Activated T-helper 1 cell treated with Interleukin-2 at 50 U/mL for 16 hours (primary cell): Measurements from ENCODE around the gene TYROBP.
A peak's percentile ranks its signal among the peaks of the same experiment; 100 is the strongest.
"Not testable (repeated sequence)": the region's sequence is repeated elsewhere in the genome, so short reads cannot be mapped to it uniquely, and the experiment has no call there.

ENCODE experiments used
- DNase-seq: peaks from one replicate; pipeline ENCODE4 v3.0.0-alpha.2; 2020; ENCODE audit warnings: low read depth

The TYROBP gene

DNA sequence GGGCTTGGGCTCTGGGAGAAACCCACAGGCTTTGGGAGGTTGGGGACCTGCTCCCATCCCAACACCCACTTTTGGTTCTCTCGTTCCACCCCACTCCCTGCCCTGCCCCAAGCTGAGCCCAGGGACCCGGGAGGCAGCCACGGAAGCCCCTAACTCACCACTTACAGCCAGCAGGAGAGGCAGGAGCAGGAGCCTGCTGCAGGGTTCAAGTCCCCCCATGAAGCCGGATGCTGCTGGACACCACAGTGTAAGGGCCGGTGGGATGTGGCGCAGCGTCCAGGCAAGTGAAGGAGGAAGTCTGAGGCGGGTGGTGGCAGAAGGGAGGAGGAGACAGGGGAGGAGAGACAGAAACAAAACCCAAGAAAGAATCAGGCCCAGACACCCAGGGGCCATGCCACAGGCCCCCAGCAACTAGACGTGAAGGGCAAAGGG, at the start of gene TYROBP:
TSS of gene TYROBP (minus strand) at position 286 of the 432 bp plus-strand sequence. CDS start at position 219, 67 bp downstream.
- DNase-seq, result no peak

DNA sequence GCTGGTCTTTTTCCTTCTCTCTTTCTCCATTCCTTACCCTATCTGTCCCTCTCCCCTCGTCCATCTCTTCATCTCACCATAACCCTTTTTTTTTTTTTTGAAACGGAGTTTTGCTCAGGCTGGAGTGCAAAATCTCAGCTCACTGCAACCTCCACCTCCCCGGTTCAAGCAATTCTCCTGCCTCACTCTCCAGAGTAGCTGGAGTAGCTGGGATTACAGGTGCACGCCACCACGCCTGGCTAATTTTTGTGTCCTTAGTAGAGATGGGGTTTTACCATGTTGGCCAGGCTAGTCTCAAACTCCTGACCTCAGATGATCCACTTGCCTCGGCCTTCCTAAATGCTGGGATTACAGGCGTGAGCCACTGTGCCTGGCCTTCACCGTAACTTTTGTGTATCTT, 49.3 kb upstream of the TYROBP start:
- not testable (repeated sequence) for DNase-seq

GRCh38 chr19:35955881-35956634, 48.0 kb upstream of the TYROBP start:
- DNase-seq, result no peak

GRCh38 chr19:35949131-35949530, 41.0 kb upstream of the TYROBP start:
- no peak for DNase-seq

GRCh38 chr19:35946203-35946602, 38.1 kb upstream of the TYROBP start:
- no peak for DNase-seq

GRCh38 chr19:35945121-35945790, 37.2 kb upstream of the TYROBP start:
- DNase-seq, result no peak

DNA sequence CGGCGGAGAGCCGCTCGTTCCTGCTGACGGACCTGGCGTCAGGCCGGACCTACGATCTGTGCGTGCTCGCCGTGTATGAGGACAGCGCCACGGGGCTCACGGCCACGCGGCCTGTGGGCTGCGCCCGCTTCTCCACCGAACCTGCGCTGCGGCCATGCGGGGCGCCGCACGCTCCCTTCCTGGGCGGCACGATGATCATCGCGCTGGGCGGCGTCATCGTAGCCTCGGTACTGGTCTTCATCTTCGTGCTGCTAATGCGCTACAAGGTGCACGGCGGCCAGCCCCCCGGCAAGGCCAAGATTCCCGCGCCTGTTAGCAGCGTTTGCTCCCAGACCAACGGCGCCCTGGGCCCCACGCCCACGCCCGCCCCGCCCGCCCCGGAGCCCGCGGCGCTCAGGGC, 36.5 kb upstream of the TYROBP start:
- no peak for DNase-seq

DNA sequence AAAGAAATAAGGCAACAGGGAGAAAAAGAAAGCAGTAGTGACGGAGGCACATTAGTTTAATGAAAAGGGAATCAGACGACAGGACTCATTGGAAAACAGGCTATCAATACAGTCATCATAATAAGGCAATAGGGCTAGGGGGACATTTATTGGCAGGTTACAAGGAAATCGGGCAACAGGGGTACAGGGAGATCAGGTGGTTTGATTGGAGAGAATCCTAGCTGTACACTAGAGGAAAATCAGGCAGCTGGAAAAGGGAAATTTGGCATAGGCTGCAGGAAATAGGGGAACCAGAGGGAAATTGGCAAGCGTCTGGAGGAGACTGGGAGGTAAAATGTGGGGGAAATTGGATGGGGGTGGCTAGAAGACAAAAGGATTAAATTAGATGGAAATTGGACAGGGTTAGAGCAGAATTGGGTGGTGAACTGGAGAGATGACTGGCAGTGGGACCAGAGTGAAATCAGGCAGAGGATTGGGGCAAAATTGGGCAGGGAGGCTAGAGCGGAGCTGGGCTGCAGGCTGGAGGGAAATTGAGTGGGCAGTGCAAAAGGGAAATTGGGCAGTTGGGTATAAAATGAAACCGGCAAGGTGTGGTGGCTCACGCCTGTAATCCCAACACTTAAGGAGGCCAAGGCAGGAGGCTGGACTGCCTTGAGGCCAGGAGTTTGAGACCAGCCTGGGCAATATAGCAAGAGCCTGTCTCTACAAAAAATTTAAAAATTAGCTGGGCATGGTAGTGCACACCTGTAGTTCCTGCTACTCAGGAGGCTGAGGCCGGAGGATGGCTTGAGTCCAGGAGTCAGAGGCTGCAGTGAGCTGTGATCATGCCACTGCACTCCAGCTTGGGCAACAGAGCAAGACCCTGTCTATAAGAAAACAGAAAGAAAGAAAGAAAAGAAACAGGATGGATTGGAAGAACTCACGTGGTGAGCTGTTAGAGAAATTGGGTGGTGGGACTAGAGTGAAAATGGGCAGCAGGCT, 35.5 kb upstream of the TYROBP start:
- no peak for DNase-seq

GRCh38 chr19:35942235-35942634, 34.1 kb upstream of the TYROBP start:
- DNase-seq, result no peak

DNA sequence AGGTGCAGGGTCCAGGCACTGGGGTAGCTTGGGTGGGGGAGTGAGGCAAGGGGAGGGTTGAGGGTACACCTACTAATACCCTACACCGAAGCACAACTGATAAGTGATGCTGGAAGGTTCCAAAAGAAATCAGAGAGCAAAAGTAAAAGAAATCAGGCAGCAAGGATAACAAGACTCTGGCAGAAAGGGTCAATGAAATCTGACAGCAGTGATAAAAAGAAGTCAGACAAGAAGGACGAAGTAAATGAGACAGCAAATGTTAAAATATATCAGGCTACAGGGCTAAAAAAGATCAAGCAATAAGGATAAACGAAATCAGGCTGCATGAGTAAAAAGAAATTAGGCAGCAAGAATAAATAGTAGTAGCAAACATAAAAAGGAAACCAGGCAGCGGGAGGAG, 32.7 kb upstream of the TYROBP start:
- DNase-seq, result no peak

- no peak for DNase-seq
Observed at GRCh38 chr19:35940078-35940775, 32.1 kb upstream of the TYROBP start.

- no peak for DNase-seq
Observed at GRCh38 chr19:35939307-35940077, 31.4 kb upstream of the TYROBP start.

DNA sequence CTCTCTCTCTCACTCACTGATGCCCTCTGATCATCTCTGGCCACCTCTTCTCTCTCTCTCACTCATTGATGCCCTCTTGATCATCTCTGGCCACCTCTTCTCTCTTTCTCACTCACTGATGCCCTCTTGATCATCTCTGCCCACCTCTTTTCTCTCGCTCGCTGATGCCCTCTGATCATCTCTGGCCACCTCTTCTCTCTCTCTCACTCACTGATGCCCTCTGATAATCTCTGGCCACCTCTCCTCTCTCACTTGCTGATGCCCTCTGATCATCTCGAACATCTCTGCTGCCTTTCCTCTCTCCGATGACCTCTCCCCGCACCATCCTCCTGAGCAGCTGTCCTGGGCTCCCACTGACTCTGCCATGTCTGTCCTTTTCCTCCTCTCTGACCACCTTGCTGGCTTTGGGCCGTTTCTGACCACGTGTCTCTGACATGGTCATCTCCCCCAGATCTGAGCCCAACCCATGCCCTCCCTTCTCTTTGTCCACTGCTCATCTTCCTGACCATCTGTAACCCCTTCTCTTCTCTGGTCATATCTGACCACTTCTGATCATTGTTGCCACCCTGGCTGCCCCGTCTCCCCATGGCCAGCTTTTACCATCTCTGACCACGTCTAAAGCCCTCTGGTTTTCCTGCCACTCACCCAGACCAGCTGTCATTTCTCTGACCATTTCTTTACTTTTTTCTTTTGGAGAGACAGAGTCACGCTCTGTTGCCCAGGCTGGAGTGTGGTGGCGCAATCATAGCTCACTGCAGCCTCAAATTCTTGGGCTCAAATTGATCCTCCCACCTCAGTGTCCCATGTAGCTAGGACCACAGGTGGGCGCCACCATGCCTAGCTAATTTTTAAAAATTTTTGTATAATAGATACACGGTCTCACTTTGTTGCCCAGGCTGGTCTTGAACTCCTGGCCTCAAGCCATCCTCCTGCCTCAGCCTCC, 30.5 kb upstream of the TYROBP start:
- DNase-seq, result no peak

DNA sequence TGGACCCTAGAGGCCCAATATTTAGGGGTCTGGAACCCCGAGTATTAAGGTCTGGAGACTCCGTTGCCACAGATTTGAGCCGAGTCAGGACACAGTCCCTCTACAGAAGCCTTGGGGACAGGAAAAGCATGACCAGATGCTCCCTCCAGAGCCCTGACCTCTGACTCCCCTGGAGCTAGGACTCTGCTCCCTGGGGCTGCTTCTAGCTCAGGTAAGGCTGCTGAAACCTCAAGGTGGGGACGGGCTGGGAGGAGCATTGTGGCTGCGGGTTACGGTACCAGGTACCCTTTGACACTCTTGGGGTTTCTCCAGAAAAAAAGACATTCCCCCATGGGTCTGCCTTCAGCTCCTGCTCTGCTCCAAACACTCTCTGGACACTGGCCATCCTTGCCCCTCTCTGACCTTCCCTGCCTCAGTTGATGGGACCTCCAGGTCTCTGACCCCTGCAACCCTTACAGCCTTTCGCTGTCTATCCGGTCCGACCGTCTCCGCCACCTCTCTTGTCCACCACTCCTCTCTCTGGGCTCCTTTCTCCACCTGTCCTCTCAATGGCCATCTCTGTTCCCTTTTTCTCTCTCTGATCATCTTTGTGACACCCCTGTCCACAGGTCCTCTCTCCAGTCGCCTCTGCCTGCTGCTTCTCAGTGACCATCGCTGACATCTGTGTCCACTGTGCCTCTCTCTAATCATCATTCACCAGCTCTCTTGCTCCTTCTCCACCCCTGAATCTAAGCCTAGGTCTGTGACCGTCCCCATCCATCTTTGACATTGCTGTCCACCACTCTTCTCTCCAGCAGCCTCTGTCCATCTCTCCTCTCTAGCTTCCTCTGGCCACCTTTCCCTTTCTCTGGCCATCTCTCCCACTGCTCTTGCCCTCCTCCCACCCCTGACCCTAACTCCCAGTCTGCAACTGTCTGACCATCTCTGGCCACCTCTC, 29.5 kb upstream of the TYROBP start:
- DNase-seq, result no peak

DNA sequence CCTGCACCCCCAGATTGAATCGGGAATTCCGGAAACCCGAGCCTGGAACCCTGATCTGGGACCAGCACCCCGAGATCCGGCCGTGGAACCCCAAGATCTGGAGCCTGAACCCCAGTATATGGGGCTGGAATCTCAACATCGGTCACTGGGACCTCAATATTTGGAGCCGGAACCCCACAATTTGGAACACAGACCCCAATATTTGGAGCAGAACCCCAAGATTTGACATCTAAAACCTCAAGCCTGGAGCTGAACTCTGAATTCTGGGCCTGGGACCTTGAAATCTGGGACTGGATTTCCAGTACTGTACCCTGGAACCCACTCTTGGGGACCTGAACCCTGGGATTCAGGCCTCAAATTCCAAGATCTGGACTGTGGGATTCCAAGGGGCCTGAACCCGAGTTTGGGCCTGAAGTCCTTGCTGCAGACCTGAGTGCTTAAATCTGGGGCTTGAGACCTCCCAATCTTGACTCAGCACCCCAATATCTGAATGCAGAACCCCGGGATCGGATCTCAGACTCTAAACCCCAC, 28.7 kb upstream of the TYROBP start:
- no peak for DNase-seq

DNA sequence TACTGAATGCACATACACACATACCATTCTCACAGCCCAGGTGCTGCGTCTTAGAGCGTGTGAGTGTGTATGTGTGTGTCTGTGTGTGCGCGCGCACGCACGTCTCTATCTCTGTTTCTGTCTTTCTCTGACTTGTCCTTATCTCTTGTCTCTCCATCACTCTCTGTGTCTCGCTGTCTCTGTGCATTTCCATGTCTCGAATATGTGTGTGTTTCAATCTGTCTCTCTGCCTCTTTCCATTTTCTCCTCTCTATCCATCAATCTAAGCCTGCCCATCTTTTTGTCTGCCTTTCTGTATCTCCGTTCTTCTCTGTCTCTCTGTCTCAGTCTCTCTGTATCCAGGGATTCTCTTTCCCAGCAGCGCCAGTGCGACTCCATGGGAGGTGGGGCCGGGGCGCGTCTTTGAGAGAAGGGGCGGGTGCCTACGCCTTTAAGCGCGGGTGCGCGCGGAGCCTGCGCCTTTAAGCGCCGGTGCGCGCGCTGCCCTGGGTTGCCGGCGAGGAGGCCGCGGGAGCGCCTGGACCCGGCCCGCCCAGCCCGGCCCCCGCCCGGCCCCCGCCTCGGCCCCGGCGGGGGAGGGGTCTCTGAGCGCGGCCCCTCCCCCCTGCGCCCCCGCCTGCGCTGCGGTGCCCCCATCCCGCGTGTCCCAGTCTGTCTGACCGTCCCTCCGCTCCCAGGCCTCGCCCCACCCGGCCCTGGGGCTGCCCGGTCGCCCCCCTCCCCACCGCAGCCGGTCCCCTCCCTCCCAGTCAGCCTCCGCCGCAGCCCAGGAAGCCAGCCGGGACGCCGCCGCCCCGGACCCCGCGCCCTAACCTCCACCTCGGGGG, 28.0 kb upstream of the TYROBP start, which contains the start of gene LRFN3:
TSS of gene LRFN3 (plus strand) at position 464 of the 827 bp plus-strand sequence. CDS start 3,052 bp downstream, outside the sequence.
- DNase-seq, result peak; percentile 35

DNA sequence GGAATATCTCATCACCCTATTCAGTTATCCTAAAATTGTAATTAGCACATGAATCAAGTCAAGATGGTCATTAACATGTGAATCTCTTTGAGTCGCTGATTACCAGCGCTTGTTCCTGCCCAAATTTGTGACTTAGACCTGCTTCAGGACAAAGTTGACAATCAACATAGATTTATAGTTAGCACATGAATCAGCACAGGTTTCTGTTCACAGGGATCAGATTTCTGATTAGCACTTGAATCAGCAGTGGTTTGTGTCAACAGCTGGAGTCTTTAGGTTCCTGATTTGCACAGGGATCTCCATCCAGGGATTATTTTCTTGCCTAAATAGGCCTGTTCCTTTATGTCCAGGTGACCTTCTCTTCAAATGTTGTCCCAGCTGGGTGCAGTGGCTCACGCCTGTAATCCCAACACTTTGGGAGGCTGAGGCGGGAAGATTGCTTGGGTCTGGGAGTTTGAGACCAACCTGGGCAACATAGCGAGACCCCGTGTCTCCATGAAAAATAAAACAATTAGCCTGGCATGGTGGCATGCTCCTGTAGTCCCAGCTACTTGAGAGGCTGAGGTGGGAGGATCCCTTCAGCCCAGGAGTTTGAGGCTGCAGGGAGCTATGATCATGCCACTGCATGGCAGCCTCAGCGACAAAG, 24.3 kb upstream of the TYROBP start:
- DNase-seq, result no peak
